ENCODE measurements around the gene SPTB.

Gene SPTB

GRCh38 chr14:64703395-64704142 lies 176.1 kb downstream of the SPTB start (continued):
- no peak for TF ChIP-seq PBX3 (CRISPR knock-in tag; IDR thresholded peaks at IDR 0.05)

- CTCF ChIA-PET, result interaction anchor here (0.6 kb wide), 1 partner anchor 46 kb away, joined by 3 read pairs; no protein-coding TSS in a partner anchor
- no peaks in the 10 kb centered on the region for H3K36me3 ChIP-seq (ENCODE audit: control insufficient read depth in 2 of 2, insufficient read depth in 1 of 2, low read length in 2 of 2)
- TF ChIP-seq KLF1 (tag by site-specific recombination; IDR thresholded peaks at IDR 0.05) (peak; percentile 33; the same call in 1 of the 2 replicates), ZSCAN4 (tag by site-specific recombination; IDR thresholded peaks at IDR 0.05) (no peak), SP2 (tag by site-specific recombination; IDR thresholded peaks at IDR 0.05) (0 out of 2 replicates have a peak, but pooled peaks have one; percentile 15), BCL11B (tag by site-specific recombination; IDR thresholded peaks at IDR 0.05; ENCODE audit: low read depth) (no peak), YY2 (tag by site-specific recombination; IDR thresholded peaks at IDR 0.05) (no peak), ZNF433 (tag by site-specific recombination; IDR thresholded peaks at IDR 0.05; ENCODE audit: low read depth) (no peak), ZNF610 (tag by site-specific recombination; IDR thresholded peaks at IDR 0.05; ENCODE audit: borderline replicate concordance) (no peak), ZNF692 (tag by site-specific recombination; IDR thresholded peaks at IDR 0.05) (peak; percentile 74), ZFP69B (tag by site-specific recombination; IDR thresholded peaks at IDR 0.05) (0 out of 2 replicates have a peak, but pooled peaks have one; percentile 60), ZNF658 (tag by site-specific recombination; IDR thresholded peaks at IDR 0.05) (no peak), GLI2 (tag by site-specific recombination; IDR thresholded peaks at IDR 0.05; ENCODE audit: borderline replicate concordance, low read depth) (no peak), TCF7L2 (IDR thresholded peaks at IDR 0.05; ENCODE audit: borderline replicate concordance, low read depth, low read length) (no peak)
- TF ChIP-seq, protein P1, sequence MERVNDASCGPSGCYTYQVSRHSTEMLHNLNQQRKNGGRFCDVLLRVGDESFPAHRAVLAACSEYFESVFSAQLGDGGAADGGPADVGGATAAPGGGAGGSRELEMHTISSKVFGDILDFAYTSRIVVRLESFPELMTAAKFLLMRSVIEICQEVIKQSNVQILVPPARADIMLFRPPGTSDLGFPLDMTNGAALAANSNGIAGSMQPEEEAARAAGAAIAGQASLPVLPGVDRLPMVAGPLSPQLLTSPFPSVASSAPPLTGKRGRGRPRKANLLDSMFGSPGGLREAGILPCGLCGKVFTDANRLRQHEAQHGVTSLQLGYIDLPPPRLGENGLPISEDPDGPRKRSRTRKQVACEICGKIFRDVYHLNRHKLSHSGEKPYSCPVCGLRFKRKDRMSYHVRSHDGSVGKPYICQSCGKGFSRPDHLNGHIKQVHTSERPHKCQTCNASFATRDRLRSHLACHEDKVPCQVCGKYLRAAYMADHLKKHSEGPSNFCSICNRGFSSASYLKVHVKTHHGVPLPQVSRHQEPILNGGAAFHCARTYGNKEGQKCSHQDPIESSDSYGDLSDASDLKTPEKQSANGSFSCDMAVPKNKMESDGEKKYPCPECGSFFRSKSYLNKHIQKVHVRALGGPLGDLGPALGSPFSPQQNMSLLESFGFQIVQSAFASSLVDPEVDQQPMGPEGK (tag by site-specific recombination; IDR thresholded peaks at IDR 0.05), result 0 out of 2 replicates have a peak, but pooled peaks have one; percentile 14
- TF ChIP-seq, protein P2, sequence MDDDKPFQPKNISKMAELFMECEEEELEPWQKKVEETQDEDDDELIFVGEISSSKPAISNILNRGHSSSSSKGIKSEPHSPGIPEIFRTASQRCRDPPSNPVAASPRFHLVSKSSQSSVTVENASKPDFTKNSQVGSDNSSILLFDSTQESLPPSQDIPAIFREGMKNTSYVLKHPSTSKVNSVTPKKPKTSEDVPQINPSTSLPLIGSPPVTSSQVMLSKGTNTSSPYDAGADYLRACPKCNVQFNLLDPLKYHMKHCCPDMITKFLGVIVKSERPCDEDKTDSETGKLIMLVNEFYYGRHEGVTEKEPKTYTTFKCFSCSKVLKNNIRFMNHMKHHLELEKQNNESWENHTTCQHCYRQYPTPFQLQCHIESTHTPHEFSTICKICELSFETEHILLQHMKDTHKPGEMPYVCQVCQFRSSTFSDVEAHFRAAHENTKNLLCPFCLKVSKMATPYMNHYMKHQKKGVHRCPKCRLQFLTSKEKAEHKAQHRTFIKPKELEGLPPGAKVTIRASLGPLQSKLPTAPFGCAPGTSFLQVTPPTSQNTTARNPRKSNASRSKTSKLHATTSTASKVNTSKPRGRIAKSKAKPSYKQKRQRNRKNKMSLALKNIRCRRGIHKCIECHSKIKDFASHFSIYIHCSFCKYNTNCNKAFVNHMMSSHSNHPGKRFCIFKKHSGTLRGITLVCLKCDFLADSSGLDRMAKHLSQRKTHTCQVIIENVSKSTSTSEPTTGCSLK (tag by site-specific recombination; IDR thresholded peaks at IDR 0.05), result no peak
- no peak overlapping the region for H3K27ac ChIP-seq (ENCODE audit: extremely low read depth, low read depth, low read length)
- POLR2A ChIA-PET, result interaction anchor here (1.5 to 2.0 kb wide), 2 partner anchors 44 to 56 kb away, joined by 4 to 9 read pairs; no protein-coding TSS in a partner anchor
- no peaks in the 10 kb centered on the region for H3K9me3 ChIP-seq (ENCODE audit: control insufficient read depth, insufficient read depth, low read depth, low read length)
- H3K4me1 ChIP-seq (ENCODE audit: control insufficient read depth, insufficient read depth, low read length), result peaks cover 38% of the 10 kb centered on the region
- no peak overlapping the region for H3K4me3 ChIP-seq (ENCODE audit: low read depth, low read length)
These were observed 177.0 kb downstream of the SPTB start for GRCh38 chr14:64702493-64703394.

All from HEK293 (cell line).